ENCODE data around the gene GNMT.

- TF ChIP-seq EZH2phosphoT487 (IDR thresholded peaks at IDR 0.05; ENCODE audit: borderline replicate concordance) (no peak), CTCF (conservative IDR thresholded peaks at IDR 0.05; ENCODE audit: low read length) (no peak)
Observed at GRCh38 chr6:42939810-42940167, 20.8 kb upstream of the GNMT start.
